Measurements from ENCODE around the gene PRR5. TPM values are rescaled to one million over a fixed set of nuclear protein-coding genes. Genes with fewer than 3 reads are reported as not detected.

The PRR5 gene
- total RNA-seq, 1 donor from 2014 or later: 17.2 TPM

- no peaks in the 10 kb centered on the region for H3K9me3 ChIP-seq (ENCODE audit: control insufficient read depth in 3 of 3, low read length in 3 of 3)
- H3K4me1 ChIP-seq (ENCODE audit: control insufficient read depth in 3 of 3, insufficient read depth in 3 of 3, low read length in 3 of 3): peaks cover 1 to 5% (median 1%) of the 10 kb centered on the region in 3 donors
- H3K36me3 ChIP-seq (ENCODE audit: control insufficient read depth in 3 of 3, insufficient read depth in 3 of 3, low read length in 3 of 3): no peaks in the 10 kb centered on the region
- H3K9ac ChIP-seq (ENCODE audit: low read depth in 1 of 3, low read length in 3 of 3): no peak overlapping the region
- peaks cover 0 to 3% (median 0%) of the 10 kb centered on the region in 3 donors for H3K27me3 ChIP-seq (ENCODE audit: control insufficient read depth in 3 of 3, insufficient read depth in 3 of 3, low read length in 3 of 3)
- no peak overlapping the region for H3K27ac ChIP-seq (ENCODE audit: low read depth, low read length)
- H3K4me3 ChIP-seq (ENCODE audit: low read length in 3 of 3): no peak overlapping the region
These were observed 12.0 kb upstream of the PRR5 start for GRCh38 chr22:44689915-44690524.

- no peak overlapping the region for H3K4me3 ChIP-seq (ENCODE audit: low read length in 3 of 3)
- no peaks in the 10 kb centered on the region for H3K9me3 ChIP-seq (ENCODE audit: control insufficient read depth in 3 of 3, low read length in 3 of 3)
These were observed 10.0 kb upstream of the PRR5 start for GRCh38 chr22:44691796-44692661.

GRCh38 chr22:44692662-44693007 is 9.4 kb upstream of the PRR5 start:
- no peaks in the 10 kb centered on the region for H3K9me3 ChIP-seq (ENCODE audit: control insufficient read depth in 3 of 3, low read length in 3 of 3)
- H3K4me3 ChIP-seq (ENCODE audit: low read length in 3 of 3): no peak overlapping the region
- H3K27me3 ChIP-seq (ENCODE audit: control insufficient read depth in 3 of 3, insufficient read depth in 3 of 3, low read length in 3 of 3): peaks cover 0 to 9% (median 1%) of the 10 kb centered on the region in 3 donors
- peaks cover 0 to 2% (median 0%) of the 10 kb centered on the region in 3 donors for H3K4me1 ChIP-seq (ENCODE audit: control insufficient read depth in 3 of 3, insufficient read depth in 3 of 3, low read length in 3 of 3)
- no peak overlapping the region for H3K27ac ChIP-seq (ENCODE audit: low read depth, low read length)
- H3K36me3 ChIP-seq (ENCODE audit: control insufficient read depth in 3 of 3, insufficient read depth in 3 of 3, low read length in 3 of 3): no peaks in the 10 kb centered on the region
- no peak overlapping the region for H3K9ac ChIP-seq (ENCODE audit: low read depth in 1 of 3, low read length in 3 of 3)

More at GRCh38 chr22:44691796-44692661, 10.0 kb upstream of the PRR5 start:
- peaks cover 0 to 4% (median 0%) of the 10 kb centered on the region in 3 donors for H3K27me3 ChIP-seq (ENCODE audit: control insufficient read depth in 3 of 3, insufficient read depth in 3 of 3, low read length in 3 of 3)
- H3K36me3 ChIP-seq (ENCODE audit: control insufficient read depth in 3 of 3, insufficient read depth in 3 of 3, low read length in 3 of 3): no peaks in the 10 kb centered on the region
- no peaks in the 10 kb centered on the region for H3K4me1 ChIP-seq (ENCODE audit: control insufficient read depth in 3 of 3, insufficient read depth in 3 of 3, low read length in 3 of 3)
- no peak overlapping the region for H3K9ac ChIP-seq (ENCODE audit: low read depth in 1 of 3, low read length in 3 of 3)
- no peak overlapping the region for H3K27ac ChIP-seq (ENCODE audit: low read depth, low read length)

GRCh38 chr22:44693145-44693544 is 8.9 kb upstream of the PRR5 start:
- H3K27me3 ChIP-seq (ENCODE audit: control insufficient read depth in 3 of 3, insufficient read depth in 3 of 3, low read length in 3 of 3): peaks cover 0 to 9% (median 6%) of the 10 kb centered on the region in 3 donors
- no peak overlapping the region for H3K9ac ChIP-seq (ENCODE audit: low read depth in 1 of 3, low read length in 3 of 3)
- no peak overlapping the region for H3K4me3 ChIP-seq (ENCODE audit: low read length in 3 of 3)

GRCh38 chr22:44693756-44694155 is 8.2 kb upstream of the PRR5 start:
- Histone ChIP-seq H3K4me3 (ENCODE audit: low read length in 3 of 3) (no peak overlapping the region), H3K4me1 (ENCODE audit: control insufficient read depth in 3 of 3, insufficient read depth in 3 of 3, low read length in 3 of 3) (peaks cover 0 to 5% (median 0%) of the 10 kb centered on the region in 3 donors), H3K27me3 (ENCODE audit: control insufficient read depth in 3 of 3, insufficient read depth in 3 of 3, low read length in 3 of 3) (peaks cover 0 to 7% (median 6%) of the 10 kb centered on the region in 3 donors), H3K9me3 (ENCODE audit: control insufficient read depth in 3 of 3, low read length in 3 of 3) (no peaks in the 10 kb centered on the region), H3K36me3 (ENCODE audit: control insufficient read depth in 3 of 3, insufficient read depth in 3 of 3, low read length in 3 of 3) (no peaks in the 10 kb centered on the region), H3K9ac (ENCODE audit: low read depth in 1 of 3, low read length in 3 of 3) (no peak overlapping the region), H3K27ac (ENCODE audit: low read depth, low read length) (no peak overlapping the region)

More at GRCh38 chr22:44693145-44693544, 8.9 kb upstream of the PRR5 start:
- no peaks in the 10 kb centered on the region for H3K36me3 ChIP-seq (ENCODE audit: control insufficient read depth in 3 of 3, insufficient read depth in 3 of 3, low read length in 3 of 3)
- H3K27ac ChIP-seq (ENCODE audit: low read depth, low read length): no peak overlapping the region
- H3K4me1 ChIP-seq (ENCODE audit: control insufficient read depth in 3 of 3, insufficient read depth in 3 of 3, low read length in 3 of 3): peaks cover 0 to 5% (median 0%) of the 10 kb centered on the region in 3 donors
- H3K9me3 ChIP-seq (ENCODE audit: control insufficient read depth in 3 of 3, low read length in 3 of 3): no peaks in the 10 kb centered on the region

- H3K27me3 ChIP-seq (ENCODE audit: control insufficient read depth in 3 of 3, insufficient read depth in 3 of 3, low read length in 3 of 3): peaks cover 0 to 26% (median 9%) of the 10 kb centered on the region in 3 donors
- H3K36me3 ChIP-seq (ENCODE audit: control insufficient read depth in 3 of 3, insufficient read depth in 3 of 3, low read length in 3 of 3): no peaks in the 10 kb centered on the region
- H3K9ac ChIP-seq (ENCODE audit: low read depth in 1 of 3, low read length in 3 of 3): peak overlapping the region in 1 of 3 donors; percentile 40
- no peak overlapping the region for H3K4me3 ChIP-seq (ENCODE audit: low read length in 3 of 3)
- no peaks in the 10 kb centered on the region for H3K9me3 ChIP-seq (ENCODE audit: control insufficient read depth in 3 of 3, low read length in 3 of 3)
- peaks cover 4 to 10% (median 5%) of the 10 kb centered on the region in 3 donors for H3K4me1 ChIP-seq (ENCODE audit: control insufficient read depth in 3 of 3, insufficient read depth in 3 of 3, low read length in 3 of 3)
- peak overlapping the region; percentile 7 for H3K27ac ChIP-seq (ENCODE audit: low read depth, low read length)
These were observed 4.4 kb upstream of the PRR5 start for GRCh38 chr22:44697423-44698141.

- H3K4me1 ChIP-seq (ENCODE audit: control insufficient read depth in 3 of 3, insufficient read depth in 3 of 3, low read length in 3 of 3): peaks cover 4 to 16% (median 9%) of the 10 kb centered on the region in 3 donors
- peak overlapping the region; percentile 19 for H3K27ac ChIP-seq (ENCODE audit: low read depth, low read length)
- no peaks in the 10 kb centered on the region for H3K36me3 ChIP-seq (ENCODE audit: control insufficient read depth in 3 of 3, insufficient read depth in 3 of 3, low read length in 3 of 3)
- H3K9me3 ChIP-seq (ENCODE audit: control insufficient read depth in 3 of 3, low read length in 3 of 3): no peaks in the 10 kb centered on the region
- no peak overlapping the region for H3K4me3 ChIP-seq (ENCODE audit: low read length in 3 of 3)
- peaks cover 7 to 38% (median 15%) of the 10 kb centered on the region in 3 donors for H3K27me3 ChIP-seq (ENCODE audit: control insufficient read depth in 3 of 3, insufficient read depth in 3 of 3, low read length in 3 of 3)
- peak overlapping the region in 1 of 3 donors; percentile 50 for H3K9ac ChIP-seq (ENCODE audit: low read depth in 1 of 3, low read length in 3 of 3)
These were observed 3.2 kb upstream of the PRR5 start for GRCh38 chr22:44698531-44699421.

GRCh38 chr22:44700456-44700855 is 1.5 kb upstream of the PRR5 start:
- peaks cover 16 to 51% (median 16%) of the 10 kb centered on the region in 3 donors for H3K27me3 ChIP-seq (ENCODE audit: control insufficient read depth in 3 of 3, insufficient read depth in 3 of 3, low read length in 3 of 3)
- H3K27ac ChIP-seq (ENCODE audit: low read depth, low read length): no peak overlapping the region
- no peaks in the 10 kb centered on the region for H3K9me3 ChIP-seq (ENCODE audit: control insufficient read depth in 3 of 3, low read length in 3 of 3)
- H3K36me3 ChIP-seq (ENCODE audit: control insufficient read depth in 3 of 3, insufficient read depth in 3 of 3, low read length in 3 of 3): no peaks in the 10 kb centered on the region
- H3K4me1 ChIP-seq (ENCODE audit: control insufficient read depth in 3 of 3, insufficient read depth in 3 of 3, low read length in 3 of 3): peaks cover 4 to 16% (median 9%) of the 10 kb centered on the region in 3 donors
- no peak overlapping the region for H3K4me3 ChIP-seq (ENCODE audit: low read length in 3 of 3)
- H3K9ac ChIP-seq (ENCODE audit: low read depth in 1 of 3, low read length in 3 of 3): no peak overlapping the region

GRCh38 chr22:44701187-44701790 is 715 bp upstream of the PRR5 start:
- Histone ChIP-seq H3K4me3 (ENCODE audit: low read length in 3 of 3) (peak overlapping the region in 2 of 3 donors; percentile 32 to 41), H3K4me1 (ENCODE audit: control insufficient read depth in 3 of 3, insufficient read depth in 3 of 3, low read length in 3 of 3) (peaks cover 4 to 16% (median 9%) of the 10 kb centered on the region in 3 donors), H3K9ac (ENCODE audit: low read depth in 1 of 3, low read length in 3 of 3) (no peak overlapping the region), H3K27me3 (ENCODE audit: control insufficient read depth in 3 of 3, insufficient read depth in 3 of 3, low read length in 3 of 3) (peaks cover 16 to 51% (median 16%) of the 10 kb centered on the region in 3 donors), H3K27ac (ENCODE audit: low read depth, low read length) (no peak overlapping the region), H3K9me3 (ENCODE audit: control insufficient read depth in 3 of 3, low read length in 3 of 3) (no peaks in the 10 kb centered on the region), H3K36me3 (ENCODE audit: control insufficient read depth in 3 of 3, insufficient read depth in 3 of 3, low read length in 3 of 3) (no peaks in the 10 kb centered on the region)
